Uterus (tissue), 2 donors: ENCODE measurements around the gene DNAH6.

Source experiments
- POLR2A ChIP-seq, 2 donors: fragments of 450-650 bp; IDR thresholded peaks; one replicate each; pipeline ENCODE4 v1.6.1; 2016; ENCODE audit warnings: antibody characterized with exemption in 2 of 2, mild to moderate bottlenecking in 1 of 2, moderate library complexity in 1 of 2
- TF ChIP-seq, protein P1 (sequence below), 4 experiments: fragments of 200-600 bp in 2 of 4; fragments of 450-650 bp in 2 of 4; sonication (generic) in 2 of 4; IDR thresholded peaks; one replicate each; pipeline ENCODE4 v1.5.1; 2016 to 2019; ENCODE audit warnings: antibody characterized with exemption in 4 of 4, mild to moderate bottlenecking in 2 of 4, moderate library complexity in 1 of 4

DNA sequence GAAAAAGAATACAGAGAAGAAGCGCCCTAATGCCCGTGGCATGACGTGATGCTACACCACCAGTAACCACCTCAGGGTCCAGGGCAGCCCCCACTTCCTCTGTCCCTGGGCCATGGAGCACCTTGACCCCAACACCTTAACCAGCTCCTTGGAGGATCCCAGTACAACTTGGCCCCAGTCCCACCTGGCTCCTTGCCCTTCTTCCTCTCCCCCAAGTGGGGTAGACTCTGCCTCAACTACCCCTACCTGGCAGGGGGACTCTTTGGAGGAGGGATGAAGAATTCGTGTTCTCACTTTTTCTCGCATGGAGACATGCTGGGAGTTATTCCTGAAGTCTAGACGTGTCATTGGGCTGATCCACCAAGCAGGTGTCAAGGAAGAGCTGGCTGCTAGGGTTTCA, 345.7 kb downstream of the DNAH6 start:
- TF ChIP-seq, protein P1, sequence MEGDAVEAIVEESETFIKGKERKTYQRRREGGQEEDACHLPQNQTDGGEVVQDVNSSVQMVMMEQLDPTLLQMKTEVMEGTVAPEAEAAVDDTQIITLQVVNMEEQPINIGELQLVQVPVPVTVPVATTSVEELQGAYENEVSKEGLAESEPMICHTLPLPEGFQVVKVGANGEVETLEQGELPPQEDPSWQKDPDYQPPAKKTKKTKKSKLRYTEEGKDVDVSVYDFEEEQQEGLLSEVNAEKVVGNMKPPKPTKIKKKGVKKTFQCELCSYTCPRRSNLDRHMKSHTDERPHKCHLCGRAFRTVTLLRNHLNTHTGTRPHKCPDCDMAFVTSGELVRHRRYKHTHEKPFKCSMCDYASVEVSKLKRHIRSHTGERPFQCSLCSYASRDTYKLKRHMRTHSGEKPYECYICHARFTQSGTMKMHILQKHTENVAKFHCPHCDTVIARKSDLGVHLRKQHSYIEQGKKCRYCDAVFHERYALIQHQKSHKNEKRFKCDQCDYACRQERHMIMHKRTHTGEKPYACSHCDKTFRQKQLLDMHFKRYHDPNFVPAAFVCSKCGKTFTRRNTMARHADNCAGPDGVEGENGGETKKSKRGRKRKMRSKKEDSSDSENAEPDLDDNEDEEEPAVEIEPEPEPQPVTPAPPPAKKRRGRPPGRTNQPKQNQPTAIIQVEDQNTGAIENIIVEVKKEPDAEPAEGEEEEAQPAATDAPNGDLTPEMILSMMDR (IDR thresholded peaks at IDR 0.05) = no peak
- TF ChIP-seq POLR2A (IDR thresholded peaks at IDR 0.05) = no peak
